Measurements from ENCODE around the gene BLZF1. TPM values are rescaled to one million over a fixed set of nuclear protein-coding genes. Genes with fewer than 3 reads are reported as not detected.
"Not testable (repeated sequence)": the region's sequence is repeated elsewhere in the genome, so short reads cannot be mapped to it uniquely, and the experiment has no call there.

Gene BLZF1, protein sequence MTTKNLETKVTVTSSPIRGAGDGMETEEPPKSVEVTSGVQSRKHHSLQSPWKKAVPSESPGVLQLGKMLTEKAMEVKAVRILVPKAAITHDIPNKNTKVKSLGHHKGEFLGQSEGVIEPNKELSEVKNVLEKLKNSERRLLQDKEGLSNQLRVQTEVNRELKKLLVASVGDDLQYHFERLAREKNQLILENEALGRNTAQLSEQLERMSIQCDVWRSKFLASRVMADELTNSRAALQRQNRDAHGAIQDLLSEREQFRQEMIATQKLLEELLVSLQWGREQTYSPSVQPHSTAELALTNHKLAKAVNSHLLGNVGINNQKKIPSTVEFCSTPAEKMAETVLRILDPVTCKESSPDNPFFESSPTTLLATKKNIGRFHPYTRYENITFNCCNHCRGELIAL
- 17.7 TPM for polyA plus RNA-seq (ENCODE audit: insufficient read length)

DNA sequence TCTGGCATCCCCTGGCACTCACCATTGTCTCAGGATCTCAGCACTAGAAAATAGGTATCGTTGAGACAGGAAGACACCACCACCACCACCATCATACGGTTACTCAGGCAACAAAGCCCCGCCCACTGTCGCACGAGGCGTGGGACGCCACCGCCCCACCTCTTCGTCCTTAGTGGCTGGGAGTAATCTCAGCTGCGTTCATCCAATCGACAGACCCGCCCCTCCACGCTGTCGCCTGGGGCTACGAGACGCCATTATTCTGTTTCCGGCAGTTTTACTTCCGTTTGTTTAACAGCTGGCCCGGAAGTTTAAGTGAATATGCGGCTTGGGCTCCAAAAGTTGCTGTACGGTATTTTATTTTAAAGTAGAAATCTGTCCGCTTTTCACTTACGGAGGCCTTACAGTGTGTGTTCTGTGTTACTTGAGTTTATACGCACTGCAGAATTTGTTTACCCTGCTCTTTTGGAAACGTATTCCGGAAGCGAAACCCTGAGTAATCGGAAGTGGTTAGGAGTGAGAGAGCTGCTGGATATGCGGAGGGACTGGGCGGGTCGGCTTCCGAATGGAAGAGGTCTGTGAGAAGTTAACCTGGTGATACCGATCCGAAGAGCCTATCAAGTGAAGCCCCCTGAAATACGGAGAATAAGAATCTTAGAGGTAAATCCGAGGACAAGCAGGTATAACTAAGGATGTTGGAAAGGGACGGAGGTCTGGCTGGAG, at the start of gene BLZF1, which contains the start of gene NME7:
BLZF1 (plus strand) TSS at position 510 of the 720 bp plus-strand sequence. CDS start 1,328 bp downstream, outside the sequence.
NME7 (minus strand) TSS at position 112 of the 720 bp plus-strand sequence; CDS start at position 25, 87 bp downstream.
- DNase-seq (ENCODE audit: low read depth): peak; percentile 96

DNA sequence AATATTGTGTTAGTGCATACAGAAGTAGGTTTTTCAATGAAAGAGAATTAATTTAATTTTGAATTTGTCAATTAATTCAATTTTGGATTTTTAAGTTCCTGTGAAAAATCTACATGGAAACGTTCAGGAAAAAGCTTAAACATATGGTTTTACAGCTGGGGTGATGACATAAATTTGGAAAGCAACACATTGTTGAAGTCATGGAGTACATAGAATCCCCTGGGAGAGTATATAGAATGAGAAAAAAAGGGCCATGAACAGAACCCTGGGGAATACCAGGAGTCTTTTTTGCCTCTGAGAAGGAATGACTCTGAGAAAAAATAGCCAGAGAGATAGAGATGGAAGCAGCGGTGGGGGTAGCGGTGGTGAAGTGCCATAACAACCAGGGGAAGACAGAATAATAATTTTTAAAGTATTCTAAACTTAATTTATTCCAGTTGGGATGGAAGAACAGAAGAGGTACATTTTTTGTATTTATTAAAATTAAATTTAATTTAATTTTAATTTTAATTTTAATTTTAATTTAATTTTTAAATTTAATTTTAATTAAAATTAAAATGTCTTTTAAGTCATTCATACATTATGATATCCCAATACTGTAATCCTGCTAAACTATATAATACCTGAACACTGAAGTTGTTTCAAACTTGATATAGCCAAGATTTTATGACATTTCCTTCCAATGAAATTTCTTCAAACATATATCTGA, 49.3 kb upstream of the BLZF1 start:
- DNase-seq (ENCODE audit: low read depth): peak; percentile 19

DNA sequence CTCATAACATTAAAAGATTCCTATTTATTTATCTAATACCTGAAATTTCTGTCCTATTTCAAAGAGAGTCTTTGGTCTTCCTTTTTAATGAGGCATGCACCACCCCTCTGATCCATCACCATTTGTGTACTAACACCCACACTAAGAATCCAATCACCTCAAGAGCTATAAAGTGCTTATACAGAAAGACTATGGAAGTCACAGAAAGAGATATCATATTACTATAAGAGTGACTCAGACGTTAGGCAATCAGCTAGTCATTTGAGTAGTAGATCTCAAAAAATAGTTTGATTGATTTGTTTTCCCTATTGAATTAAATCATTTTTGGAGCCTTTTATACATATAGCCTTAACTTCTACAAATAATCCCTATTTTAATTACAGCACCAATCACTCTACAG, 46.5 kb upstream of the BLZF1 start:
- DNase-seq (ENCODE audit: low read depth): no peak

DNA sequence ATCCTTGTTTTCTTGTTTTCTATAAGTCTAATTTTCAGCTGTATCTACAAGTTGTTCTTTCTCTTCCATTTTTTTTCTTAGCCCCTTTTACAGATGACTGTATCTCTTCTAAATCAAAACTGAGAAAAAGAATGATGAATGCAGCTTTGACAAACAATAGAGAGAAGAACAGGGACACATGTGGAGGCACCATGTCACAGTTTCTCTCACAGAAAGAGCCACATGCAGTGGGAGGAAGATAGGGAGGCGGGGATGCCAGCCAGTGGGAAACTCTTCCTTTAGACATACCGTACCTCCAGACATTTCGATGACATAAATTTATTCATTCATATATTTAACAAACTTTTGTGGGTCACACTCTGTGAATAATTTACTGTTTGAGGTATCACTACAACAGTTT, 45.9 kb upstream of the BLZF1 start:
- DNase-seq (ENCODE audit: low read depth): no peak

DNA sequence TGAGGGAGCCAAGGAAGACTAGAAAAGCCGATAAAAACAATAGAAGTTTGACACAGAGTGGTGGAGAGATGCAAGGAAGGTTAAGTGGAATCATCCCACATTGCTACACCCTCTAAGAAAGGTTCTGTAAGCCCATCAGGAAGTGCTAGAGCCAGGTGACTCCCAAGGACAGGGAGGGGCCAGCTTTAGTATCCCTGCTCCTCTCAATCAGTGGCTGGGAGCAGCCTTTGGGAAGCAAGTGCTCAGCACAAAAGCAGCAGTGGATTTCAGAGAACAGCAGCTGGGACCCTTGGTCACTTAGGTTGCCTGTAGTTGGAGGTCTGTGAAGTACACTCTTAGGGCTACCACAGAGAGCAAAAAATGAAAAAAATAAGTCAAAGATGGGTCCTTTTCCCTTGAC, 42.9 kb upstream of the BLZF1 start:
- DNase-seq (ENCODE audit: low read depth): no peak

DNA sequence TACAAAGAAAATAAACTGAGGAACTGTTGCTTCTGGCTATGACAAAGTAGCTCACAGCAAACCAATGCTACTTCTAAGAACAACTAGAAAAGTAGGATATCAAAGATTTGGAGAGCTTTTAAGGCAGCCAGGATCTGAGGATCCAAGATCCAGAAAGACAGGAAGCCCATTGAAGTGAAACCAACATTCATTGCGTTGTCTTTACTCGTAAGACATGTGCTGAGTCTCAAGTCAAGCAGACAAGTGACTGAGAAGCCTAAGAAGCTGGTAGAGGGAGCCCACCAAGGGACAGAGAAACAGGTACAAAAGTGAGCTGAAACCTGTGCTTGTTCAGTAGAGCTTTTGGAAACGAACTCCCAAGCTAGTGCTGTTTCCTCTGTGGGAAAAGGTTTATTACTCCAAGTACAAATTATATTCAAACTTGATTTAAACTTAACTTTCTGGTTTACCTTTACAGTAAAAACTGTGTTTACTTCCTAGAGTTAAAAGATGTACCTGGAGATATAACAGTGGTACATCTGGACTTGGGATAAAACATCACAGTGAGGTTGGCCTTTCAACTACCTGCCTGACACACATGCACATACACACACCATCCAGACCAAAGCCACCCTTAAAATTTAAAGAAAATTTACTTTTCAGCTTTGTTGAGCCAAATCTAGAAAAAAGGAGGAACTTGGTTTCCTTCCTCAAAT, 41.6 kb upstream of the BLZF1 start:
- DNase-seq (ENCODE audit: low read depth): no peak

DNA sequence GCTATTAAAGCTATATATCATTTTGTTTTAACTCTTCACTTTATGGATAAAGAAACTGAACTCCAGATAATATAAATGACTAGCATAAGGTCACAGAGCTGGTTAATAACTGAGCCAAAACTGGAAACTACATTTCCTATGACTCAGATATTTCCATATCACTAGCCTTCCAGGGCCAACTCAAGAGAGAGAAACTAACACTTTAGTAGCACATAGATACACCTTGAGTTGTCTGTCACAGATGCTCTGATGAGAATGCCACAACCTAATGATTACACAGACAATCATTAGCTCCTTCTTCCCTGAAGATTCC, 41.1 kb upstream of the BLZF1 start:
- no peak for DNase-seq (ENCODE audit: low read depth)

DNA sequence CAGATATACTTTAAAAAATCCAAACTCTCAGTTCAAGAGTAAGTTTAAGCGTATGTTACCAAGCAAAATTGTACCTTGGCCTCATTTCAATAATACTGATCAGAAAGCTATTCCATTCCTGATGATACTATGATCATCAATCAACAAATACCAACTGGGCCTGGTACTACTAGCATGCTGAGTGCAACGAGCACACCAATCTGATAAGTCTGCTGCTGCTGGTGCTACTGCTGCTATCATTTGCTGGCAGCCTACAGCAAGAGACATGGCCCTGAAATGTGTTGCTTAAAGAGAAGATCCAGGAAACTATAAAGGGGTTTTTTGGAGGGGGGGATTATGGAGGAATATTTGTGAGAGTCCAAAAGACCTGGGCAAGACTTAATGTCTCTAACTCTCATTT, 40.1 kb upstream of the BLZF1 start:
- no peak for DNase-seq (ENCODE audit: low read depth)

DNA sequence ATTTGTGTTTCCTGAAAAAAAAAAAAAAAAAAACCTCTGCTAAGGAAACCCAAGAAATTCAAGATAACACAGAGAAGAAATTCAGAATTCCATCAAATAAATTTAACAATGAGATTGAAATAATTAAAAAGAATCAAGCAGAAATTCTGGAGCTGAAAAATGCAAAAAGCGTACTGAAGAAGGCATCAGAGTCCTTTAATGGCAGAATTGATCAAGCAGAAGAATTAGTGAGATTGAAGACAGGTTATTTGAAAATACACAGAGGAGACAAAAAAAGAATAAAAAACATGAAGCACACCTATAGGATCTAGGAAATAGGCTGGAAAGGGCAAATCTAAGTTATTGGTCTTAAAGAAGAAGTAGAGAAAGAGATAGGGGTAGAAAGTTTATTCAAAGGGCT, 38.6 kb upstream of the BLZF1 start:
- DNase-seq (ENCODE audit: low read depth): no peak

DNA sequence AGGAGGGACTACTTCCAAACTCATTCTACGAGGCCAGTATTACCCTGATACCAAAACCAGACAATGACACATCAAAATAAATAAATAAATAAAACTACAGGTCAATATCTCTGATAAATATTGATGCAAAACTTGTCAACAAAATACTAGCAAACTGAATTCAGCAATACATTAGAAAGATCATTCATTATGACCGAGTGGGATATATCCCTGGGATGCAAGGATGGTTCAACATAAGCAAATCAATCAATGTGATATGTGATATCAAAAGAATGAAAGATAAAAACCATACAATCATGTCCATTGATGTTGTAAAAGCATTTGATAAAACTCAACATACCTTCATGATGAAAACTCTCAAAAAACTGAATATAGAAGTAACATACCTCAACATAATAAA, 37.1 kb upstream of the BLZF1 start:
- no peak for DNase-seq (ENCODE audit: low read depth)

DNA sequence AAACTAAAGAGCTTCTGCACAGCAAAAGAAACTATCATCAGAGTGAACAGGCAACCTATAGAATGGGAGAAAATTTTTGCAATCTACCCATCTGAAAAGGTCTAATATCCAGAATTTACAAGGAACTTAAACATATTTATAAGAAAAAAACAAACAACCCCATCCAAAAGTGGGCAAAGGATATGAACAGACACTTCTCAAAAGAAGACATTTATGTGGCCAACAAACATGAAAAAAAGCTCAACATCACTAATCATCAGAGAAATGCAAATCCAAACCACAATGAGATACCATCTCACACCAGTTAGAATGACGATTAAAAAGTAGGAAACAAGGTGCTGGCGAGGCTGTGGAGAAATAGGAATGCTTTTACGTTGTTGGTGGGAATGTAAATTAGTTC, 33.3 kb upstream of the BLZF1 start:
- not testable (repeated sequence) for DNase-seq (ENCODE audit: low read depth)

DNA sequence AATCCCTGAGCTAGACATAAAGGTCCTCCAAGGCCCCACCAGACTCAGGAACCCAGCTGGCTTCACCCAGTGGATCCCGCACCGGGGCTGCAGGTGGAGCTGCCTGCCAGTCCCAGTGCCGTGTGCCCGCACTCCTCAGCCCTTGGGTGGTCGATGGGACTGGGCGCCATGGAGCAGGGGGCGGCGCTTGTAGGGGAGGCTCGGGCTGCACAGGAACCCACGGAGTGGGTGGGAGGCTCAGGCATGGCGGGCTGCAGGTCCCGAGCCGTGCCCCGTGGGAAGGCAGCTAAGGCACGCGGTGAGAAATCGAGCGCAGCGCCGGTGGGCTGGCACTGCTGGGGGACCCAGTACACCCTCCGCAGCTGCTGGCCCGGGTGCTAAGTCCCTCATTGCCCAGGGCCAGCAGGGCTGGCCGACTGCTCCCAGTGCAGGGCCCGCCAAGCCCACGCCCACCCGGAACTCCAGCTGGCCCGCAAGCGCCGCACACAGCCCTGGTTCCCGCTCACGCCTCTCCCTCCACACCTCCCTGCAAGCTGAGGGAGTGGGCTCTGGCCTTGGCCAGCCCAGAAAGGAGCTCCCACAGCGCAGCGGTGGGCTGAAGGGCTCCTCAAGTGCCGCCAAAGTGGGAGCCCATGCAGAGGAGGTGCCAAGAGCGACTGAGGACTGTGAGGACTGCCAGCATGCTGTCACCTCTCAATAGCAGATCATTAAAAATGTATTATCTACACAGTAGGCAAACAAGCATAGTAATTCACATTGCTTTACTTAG, 30.9 kb upstream of the BLZF1 start:
- not testable (repeated sequence) for DNase-seq (ENCODE audit: low read depth)

DNA sequence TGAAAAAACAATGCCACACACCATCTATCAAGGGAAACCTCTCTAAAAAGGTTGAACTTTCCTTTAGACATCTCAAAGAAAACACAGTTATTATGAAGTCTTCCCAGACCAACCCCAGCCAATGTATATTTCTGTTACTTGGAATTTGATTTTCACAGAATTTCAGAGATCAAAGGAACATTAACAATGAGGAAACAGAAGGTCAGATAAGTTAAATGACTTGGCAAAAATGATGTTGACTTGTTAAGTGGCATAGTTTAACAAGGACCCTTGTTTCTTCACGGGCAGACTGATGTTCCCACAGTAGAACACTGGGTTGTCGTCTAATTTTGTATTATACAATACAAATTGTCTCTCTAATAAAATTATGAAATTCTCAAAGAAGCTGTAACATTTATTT, 29.4 kb upstream of the BLZF1 start:
- DNase-seq (ENCODE audit: low read depth): no peak

DNA sequence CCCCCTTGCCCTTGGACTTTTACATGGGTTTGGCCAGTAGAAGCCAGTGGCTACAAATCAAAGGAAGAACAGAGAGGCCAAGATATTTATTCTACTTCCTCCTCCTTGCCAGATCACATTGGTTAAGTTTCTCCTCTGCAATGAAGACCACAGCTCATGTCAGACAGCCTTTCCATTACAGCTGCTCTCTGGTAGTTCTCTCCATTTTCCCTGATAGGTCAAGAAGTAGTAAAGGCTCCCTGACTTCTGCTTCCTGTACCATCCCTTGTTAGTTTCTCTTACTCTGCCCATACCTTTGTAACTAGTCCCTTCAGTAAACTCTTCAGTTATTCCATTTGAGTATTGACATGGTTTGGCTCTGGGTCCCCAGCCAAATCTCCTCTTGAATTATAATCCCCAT, 28.2 kb upstream of the BLZF1 start:
- DNase-seq (ENCODE audit: low read depth): no peak

DNA sequence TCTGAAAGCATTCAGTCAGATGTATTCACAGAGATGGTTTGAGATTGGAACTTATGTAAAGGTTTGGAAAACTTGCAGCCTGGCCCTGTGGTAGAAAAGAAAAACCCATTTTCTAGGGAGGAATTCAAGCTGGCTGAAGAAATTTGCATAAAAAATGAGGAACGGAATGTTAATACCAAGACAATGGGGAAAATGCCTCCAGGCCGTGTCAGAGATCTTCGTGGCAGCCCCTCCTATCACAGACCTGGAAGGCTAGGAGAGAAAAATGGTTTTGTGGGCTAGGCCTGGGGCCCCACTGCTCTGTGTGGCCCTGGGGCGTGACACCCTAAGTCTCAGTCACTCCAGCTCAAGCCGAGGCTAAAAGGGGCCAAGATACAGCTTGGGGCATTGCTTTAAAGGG, 27.1 kb upstream of the BLZF1 start:
- no peak for DNase-seq (ENCODE audit: low read depth)

DNA sequence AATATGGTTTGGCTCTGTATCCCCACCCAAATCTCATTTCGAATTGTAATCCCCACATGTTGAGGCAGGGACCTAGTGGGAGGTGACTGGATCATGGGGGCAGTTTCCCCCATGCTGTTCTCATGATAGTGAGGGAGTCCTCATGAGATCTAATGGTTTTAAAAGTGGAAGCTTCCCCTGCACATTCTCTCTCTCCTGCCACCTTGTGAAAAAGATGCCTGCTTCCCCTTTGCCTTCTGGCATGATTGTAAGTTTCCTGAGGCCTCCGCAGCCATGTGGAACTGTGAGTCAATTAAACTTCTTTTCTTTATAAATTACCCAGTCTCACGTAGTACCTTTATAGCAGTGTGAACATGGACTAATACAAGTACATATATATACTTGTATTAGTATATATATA, 25.9 kb upstream of the BLZF1 start:
- DNase-seq (ENCODE audit: low read depth): not testable (repeated sequence)

DNA sequence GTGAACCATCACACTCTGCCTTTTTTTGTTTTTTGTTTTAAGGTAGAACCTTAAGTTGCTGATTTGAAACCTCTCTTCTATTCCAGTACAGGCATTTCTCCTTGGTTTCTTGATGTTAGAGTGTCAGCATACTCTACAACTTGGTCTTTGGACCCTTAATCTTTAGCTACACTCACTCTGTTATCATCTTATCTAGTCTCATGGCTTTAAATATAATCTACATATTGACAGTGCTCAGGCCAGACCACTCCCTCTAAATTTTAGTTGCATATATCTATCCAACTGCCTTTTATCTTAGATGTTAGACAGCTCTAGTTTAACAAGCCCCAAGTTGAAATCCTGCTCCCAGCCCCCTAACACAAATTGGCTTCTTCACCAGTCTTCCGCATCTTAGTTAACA, 22.5 kb upstream of the BLZF1 start:
- no peak for DNase-seq (ENCODE audit: low read depth)

DNA sequence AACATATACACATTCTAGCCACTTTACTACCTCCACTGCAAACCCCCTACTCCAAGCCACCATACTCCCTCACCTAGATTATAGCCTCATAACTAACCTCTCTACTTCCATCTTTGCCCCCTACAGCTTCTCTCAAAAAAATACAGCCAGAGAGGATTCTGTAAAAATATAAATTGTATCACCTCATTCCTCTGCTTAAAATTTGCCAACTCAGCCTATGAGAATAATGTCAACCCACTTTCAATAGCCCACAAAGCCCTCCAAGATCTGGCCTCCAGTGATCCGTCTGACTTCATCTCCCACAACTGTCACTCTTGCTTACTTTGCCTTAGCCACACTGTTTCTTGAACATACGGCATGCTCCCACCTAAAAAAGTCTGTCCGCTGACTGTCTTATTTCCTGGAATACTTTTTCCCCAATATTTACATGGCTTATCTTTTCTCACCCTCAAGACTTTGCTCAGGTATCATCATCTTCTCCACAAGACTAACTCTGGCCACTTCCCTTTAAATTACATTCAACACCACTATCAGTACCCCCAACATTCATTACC, 21.9 kb upstream of the BLZF1 start:
- no peak for DNase-seq (ENCODE audit: low read depth)

DNA sequence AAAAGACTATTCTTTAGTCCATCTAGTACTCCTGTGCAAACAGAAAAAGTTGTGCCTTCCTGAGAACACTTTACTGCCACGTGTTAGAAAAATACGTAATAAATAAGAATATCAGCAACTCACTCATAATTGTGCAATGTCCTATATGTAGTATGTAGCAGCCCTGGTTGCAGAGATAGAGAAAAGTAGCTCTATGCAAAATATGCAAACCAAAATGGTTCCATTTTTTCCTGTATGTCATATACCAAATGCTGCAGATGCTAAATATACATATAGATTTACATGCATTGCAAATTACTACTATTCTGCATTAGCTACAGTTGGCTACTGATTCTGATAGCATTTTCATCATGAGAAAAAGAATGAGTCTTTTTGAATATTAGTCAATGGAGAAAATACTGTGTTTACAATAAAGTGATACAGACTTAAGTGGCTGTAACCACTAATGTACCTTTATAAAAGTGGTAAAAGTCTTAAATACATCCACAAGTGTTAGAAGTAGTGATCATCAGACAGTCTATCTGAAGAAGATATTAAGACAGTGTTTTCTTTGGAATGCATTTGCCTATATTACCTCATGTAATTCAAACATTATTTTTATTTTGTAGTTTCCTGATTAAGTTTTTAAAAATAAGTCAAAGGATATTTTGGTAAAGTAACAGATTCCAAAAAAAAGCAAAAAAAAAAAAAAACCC, 20.2 kb upstream of the BLZF1 start:
- DNase-seq (ENCODE audit: low read depth): no peak

DNA sequence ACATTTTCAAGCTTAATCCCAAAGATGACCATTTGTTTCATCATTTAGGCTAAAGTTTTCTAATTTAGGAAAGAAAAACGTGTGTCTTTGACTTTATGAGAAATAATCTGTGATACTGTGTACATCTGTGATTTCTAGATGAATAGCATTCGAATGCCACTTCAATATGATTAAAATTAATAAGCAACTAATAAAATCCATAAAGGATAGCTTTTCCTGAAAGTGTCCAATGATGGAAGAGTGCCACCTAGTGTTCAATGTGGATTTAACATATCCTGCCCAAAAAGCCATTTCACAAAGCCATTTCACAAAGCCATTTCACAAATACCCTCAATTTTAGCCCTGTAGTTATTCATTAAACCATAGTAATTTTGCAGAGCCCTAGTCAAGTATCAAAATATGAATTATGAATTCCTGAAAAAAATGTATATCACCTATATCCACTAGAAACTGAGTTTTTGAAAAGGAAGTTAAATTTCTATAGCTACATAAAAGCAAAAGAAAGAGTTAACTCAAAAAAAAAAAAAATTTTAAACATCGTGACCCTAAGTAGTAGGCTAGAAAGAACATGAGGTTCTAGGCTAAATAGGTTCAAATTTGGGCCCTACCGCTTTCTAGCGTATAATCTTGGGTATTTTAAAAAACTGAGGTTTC, 19.5 kb upstream of the BLZF1 start:
- peak; percentile 48 for DNase-seq (ENCODE audit: low read depth)
